ENCODE data around the gene WDR53.
"Not testable (repeated sequence)": the region's sequence is repeated elsewhere in the genome, so short reads cannot be mapped to it uniquely, and the experiment has no call there.

The WDR53 gene

DNA sequence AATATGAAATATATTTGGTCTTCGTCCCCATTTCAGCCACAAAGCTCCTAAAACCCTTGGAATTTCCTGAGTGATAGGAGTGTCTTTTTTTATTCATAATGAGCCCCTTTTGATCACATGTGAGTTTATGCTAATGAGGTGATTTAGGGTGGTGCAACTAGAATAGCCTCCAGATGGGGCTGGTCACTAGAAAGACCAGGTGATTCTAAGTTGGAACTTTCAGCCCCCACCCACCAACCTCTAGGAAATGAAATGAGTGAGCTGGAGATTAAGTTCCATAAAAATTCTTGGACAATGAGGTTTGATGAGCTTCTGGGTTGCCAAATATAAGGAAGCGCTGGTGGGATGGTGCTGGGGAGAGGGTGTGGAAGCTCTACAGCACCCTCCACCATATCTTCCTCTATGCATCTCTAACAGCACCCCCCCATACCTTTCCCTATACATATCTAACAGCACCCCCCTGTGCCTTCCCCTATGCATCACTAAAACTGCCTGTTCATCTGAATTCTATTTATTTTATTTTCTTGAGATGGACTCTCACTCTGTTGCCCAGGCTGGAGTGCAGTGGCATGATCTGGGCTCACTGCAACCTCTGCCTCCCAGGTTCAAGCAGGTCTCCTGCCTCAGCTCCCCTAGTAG lies 51.1 kb downstream of the WDR53 start:
- DNase-seq (ENCODE audit: low read depth) = no peak

DNA sequence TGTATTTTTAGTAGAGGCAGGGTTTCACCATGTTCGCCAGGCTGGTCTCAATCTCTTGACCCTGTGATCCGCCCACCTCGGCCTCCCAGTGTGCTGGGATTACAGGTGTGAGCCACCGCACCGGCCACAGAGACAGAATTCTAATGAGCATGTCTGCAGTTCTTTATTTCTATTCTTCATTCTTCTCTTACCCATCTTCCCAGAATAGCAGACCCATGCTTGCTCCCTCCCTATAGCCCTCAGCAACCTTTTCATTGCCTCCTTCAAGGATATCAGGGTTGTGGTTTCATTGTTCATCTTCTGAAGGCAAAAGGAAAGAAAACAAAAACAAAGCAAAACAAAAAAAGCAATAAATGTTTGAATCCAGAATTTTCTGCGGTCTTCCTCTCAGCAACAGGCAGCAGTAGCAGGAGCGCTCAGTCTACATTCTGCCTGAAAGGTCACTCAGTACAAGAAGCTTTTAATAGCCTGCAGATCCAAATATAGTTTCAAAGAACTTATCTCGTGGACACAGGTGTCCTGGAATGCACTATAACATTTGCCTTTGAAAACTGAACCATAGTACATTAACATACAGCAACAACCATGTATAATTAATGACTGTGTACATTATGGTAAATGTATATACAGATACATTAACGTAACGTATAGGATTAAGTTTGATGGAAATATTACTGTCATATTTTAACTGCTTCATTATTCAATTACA lies 53.3 kb downstream of the WDR53 start, which contains the start of gene SMCO1:
Gene SMCO1, minus strand, starts transcription at position 434 of the 709 bp plus-strand sequence. Its CDS starts 137 bp downstream, at position 297.
- DNase-seq (ENCODE audit: low read depth) = no peak

DNA sequence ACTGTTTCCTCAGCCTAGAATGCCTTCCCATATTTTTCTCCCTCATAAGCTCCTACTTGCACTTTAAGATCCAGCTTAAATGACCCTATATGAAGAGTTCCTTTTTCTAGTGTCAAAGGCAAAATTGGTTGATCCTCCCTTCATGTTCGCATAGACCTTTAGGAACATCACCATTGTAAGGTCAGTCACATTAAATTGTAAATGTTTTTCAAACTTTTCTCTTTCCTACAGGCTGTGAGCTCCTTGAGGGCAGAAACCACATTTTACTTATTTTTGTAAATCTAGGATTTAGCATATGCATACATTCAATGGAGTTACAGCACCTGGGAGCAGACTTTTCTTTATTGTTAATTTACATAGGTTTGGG lies 54.0 kb downstream of the WDR53 start:
- no peak for DNase-seq (ENCODE audit: low read depth)

DNA sequence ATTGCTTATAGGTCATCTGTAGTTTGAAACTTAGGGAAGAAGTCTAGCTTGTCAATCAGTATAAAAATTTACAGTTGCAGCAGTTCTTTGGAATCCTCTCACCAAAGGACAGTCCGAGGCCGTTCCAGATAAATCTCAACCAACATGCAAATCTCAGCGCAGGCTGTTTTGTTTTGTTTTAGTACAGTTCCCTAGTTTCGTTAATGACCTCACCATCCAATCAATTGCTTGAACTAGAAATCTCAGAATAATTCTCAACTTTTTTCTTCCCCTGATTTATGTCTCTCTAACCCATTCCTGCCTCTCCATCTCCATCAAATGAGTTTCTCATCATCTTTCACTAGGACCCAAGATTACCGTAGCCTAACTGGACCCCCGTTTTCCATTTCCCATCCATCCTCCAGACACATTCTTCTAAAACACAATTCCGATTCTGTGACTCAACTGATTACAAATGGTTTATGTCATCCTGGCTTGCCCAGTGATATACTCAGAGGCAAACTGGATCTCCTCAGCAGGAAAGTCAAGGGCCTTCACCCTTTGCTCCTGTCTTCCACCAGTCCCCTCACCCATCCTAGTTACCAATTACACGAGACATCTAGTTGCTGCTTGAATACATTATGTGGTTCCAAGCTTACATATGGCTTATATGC lies 54.5 kb downstream of the WDR53 start:
- no peak for DNase-seq (ENCODE audit: low read depth)

DNA sequence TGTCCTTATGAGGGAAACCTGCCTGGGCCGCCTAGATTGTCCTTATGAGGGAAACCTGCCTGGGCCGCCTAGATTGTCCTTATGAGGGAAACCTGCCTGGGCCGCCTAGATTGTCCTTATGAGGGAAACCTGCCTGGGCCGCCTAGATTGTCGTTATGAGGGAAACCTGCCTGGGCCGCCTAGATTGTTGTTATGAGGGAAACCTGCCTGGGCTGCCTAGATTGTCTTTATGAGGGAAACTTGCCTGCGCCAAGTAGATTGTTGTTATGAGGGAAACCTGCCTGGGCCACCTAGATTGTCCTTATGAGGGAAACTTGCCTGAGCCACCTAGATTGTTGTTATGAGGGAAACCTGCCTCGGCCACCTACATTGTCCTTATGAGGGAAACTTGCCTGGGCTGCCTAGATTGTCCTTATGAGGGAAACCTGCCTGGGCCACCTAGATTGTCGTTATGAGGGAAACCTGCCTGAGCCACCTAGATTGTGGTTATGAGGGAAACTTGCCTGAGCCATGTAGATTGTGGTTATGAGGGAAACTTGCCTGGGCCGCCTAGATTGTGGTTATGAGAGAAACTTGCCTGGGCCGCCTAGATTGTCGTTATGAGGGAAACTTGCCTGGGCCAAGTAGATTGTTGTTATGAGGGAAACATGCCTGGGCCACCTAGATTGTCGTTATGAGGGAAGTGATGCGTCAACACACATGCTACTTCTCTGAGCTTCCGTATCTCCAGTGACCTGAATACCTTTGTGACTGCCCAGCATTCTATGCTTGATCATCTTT lies 56.5 kb downstream of the WDR53 start:
- not testable (repeated sequence) for DNase-seq (ENCODE audit: low read depth)

DNA sequence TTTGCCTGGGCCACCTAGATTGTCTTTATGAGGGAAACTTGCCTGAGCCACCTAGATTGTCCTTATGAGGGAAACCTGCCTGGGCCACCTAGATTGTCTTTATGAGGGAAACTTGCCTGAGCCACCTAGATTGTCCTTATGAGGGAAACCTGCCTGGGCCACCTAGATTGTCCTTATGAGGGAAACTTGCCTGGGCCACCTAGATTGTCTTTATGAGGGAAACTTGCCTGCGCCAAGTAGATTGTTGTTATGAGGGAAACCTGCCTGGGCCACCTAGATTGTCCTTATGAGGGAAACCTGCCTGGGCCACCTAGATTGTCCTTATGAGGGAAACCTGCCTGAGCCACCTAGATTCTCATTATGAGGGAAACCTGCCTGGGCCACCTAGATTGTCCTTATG lies 57.2 kb downstream of the WDR53 start:
- not testable (repeated sequence) for DNase-seq (ENCODE audit: low read depth)

DNA sequence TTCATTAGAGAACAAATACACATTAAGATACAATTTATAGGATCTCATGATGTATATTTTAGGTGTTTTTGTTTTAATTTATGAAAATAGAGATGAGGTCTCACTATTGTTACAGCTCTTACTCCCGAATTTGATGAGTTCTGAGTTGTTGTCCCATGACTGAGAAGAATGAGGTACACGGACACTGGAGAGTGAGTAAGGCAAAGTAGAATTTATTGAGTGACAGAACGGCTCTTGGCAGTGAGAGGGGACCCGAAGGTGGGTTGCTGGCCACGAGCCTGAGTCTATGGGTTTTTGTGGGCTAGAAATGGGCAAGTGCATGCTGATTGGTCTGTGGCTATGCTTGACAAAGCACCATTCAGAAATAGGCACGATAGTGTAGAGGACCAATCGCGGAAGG lies 61.7 kb downstream of the WDR53 start:
- DNase-seq (ENCODE audit: low read depth) = no peak

DNA sequence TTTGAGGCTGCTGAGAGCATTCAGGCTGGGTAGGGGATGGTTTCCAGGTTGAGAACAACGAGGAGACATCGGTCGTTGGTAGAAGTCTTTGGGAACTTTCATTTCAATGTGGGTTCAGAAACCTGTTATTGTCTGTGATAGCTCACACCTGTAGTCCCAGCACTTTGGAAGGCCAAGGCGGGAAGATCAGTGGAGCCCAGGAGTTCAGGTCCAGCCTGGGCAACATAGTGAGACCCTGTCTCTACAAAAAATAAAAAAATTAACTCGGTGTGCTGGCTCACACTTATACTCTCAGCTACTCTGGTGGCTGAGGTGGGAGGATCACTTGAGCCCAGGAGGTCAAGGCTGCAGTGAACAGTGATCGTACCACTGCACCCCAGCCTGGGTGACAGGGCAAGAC lies 63.8 kb downstream of the WDR53 start:
- DNase-seq (ENCODE audit: low read depth) = no peak
